ENCODE data around the gene HMGN3. TPM values are rescaled to one million over a fixed set of nuclear protein-coding genes. Genes with fewer than 3 reads are reported as not detected.

HMGN3 gene
- polyA plus RNA-seq, 1 donor (not counting 4 experiments of a cell fraction or from before 2014, with no cell fraction given): 78.6 TPM

DNA sequence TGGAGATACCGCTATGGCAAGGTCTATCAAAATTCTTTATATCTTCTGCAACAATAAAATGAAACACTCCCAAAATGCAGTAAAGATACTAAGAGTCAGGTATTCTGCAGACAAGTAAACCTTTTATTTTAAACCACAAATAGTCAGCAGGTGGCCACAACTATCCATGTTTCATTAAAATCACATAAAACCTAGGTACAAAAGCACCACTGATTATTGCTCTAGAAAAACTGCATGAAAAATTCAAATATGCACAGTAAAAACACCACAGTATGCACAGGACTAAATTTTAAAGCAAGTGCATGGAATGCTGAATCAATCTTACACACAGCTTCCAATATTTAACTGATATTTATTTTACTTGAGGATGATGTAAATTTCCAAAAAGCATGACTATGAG, 33.3 kb downstream of the HMGN3 start:
- FAIRE-seq: no peak
- no peaks in the 10 kb centered on the region for H3K9me1 ChIP-seq (ENCODE audit: control insufficient read depth, extremely low read depth, insufficient read depth, low read length)
- H3K4me1 ChIP-seq (ENCODE audit: control insufficient read depth, extremely low read depth, insufficient read depth, low read length): no peaks in the 10 kb centered on the region
- TF ChIP-seq, protein P1, sequence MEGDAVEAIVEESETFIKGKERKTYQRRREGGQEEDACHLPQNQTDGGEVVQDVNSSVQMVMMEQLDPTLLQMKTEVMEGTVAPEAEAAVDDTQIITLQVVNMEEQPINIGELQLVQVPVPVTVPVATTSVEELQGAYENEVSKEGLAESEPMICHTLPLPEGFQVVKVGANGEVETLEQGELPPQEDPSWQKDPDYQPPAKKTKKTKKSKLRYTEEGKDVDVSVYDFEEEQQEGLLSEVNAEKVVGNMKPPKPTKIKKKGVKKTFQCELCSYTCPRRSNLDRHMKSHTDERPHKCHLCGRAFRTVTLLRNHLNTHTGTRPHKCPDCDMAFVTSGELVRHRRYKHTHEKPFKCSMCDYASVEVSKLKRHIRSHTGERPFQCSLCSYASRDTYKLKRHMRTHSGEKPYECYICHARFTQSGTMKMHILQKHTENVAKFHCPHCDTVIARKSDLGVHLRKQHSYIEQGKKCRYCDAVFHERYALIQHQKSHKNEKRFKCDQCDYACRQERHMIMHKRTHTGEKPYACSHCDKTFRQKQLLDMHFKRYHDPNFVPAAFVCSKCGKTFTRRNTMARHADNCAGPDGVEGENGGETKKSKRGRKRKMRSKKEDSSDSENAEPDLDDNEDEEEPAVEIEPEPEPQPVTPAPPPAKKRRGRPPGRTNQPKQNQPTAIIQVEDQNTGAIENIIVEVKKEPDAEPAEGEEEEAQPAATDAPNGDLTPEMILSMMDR (optimal IDR thresholded peaks at IDR 0.05 in 1 of 3, IDR thresholded peaks at IDR 0.05 in 1 of 3, conservative IDR thresholded peaks at IDR 0.05 in 1 of 3; ENCODE audit: extremely low read depth in 1 of 3, insufficient read depth in 2 of 3, low read length in 3 of 3): no peak
- TF ChIP-seq EZH2 (IDR thresholded peaks at IDR 0.05; ENCODE audit: low read length): no peak
- H3K9me3 ChIP-seq (ENCODE audit: control insufficient read depth, low read depth, low read length): no peaks in the 10 kb centered on the region
- H3K4me2 ChIP-seq (ENCODE audit: control insufficient read depth, extremely low read depth, insufficient read depth, low read depth, low read length): no peak overlapping the region
- no peak for DNase-seq (ENCODE audit: low read depth, low spot score)
- H2AFZ ChIP-seq (ENCODE audit: control insufficient read depth, low read length): no peak overlapping the region
- H4K20me1 ChIP-seq (ENCODE audit: control insufficient read depth, extremely low read depth, insufficient read depth, low read length): no peaks in the 10 kb centered on the region
- dilution Hi-C loops (cut with MboI; ENCODE audit: extremely low pct_ligation_motif_present, low sequenced_read_pairs): no loop called here
- H3K27ac ChIP-seq (ENCODE audit: control insufficient read depth, insufficient read depth, low read length): no peak overlapping the region
- H3K9ac ChIP-seq (ENCODE audit: control insufficient read depth, extremely low read depth, insufficient read depth, low read length): no peak overlapping the region
- H3K36me3 ChIP-seq (ENCODE audit: control insufficient read depth in 2 of 2, extremely low read depth in 1 of 2, insufficient read depth in 2 of 2, low read length in 2 of 2): peaks cover 0 to 3% of the 10 kb centered on the region in 2 experiments
- H3K4me3 ChIP-seq (ENCODE audit: control insufficient read depth in 2 of 3, extremely low read depth in 1 of 3, insufficient read depth in 2 of 3, low read depth in 1 of 3, low read length in 3 of 3): no peak overlapping the region
- no peaks in the 10 kb centered on the region for H3K27me3 ChIP-seq (ENCODE audit: control insufficient read depth, extremely low read depth, insufficient read depth, low read length)
- no peaks in the 10 kb centered on the region for H3K79me2 ChIP-seq (ENCODE audit: control insufficient read depth, insufficient read depth, low read length)

DNA sequence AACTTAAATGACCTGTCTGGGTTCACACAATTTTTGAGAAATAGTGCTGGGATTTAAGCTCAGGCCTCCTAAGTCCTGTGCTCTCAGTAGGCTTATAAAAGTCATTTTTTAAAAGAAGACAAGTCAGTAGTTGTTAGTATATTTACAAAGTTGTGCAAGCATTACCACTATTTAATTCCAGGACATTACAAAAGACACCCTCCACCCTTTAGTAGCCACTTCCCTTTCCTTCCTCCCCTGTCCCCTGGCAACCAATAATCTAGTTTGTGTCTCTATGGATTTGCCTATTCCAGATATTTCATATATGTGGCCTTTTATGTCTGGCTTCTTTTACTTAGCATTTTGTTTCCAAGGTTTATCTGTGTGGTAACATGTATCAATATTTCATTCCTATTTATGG, 37.6 kb downstream of the HMGN3 start:
- TF ChIP-seq, protein P1 (optimal IDR thresholded peaks at IDR 0.05 in 1 of 3, IDR thresholded peaks at IDR 0.05 in 1 of 3, conservative IDR thresholded peaks at IDR 0.05 in 1 of 3; ENCODE audit: extremely low read depth in 1 of 3, insufficient read depth in 2 of 3, low read length in 3 of 3): no peak
- TF ChIP-seq EZH2 (IDR thresholded peaks at IDR 0.05; ENCODE audit: low read length): no peak
- no peaks in the 10 kb centered on the region for H3K79me2 ChIP-seq (ENCODE audit: control insufficient read depth, insufficient read depth, low read length)
- no peak overlapping the region for H2AFZ ChIP-seq (ENCODE audit: control insufficient read depth, low read length)
- FAIRE-seq (no peak), DNase-seq (ENCODE audit: low read depth, low spot score) (no peak)
- no peaks in the 10 kb centered on the region for H3K4me1 ChIP-seq (ENCODE audit: control insufficient read depth, extremely low read depth, insufficient read depth, low read length)
- H3K4me2 ChIP-seq (ENCODE audit: control insufficient read depth, extremely low read depth, insufficient read depth, low read depth, low read length): no peak overlapping the region
- H3K9me3 ChIP-seq (ENCODE audit: control insufficient read depth, low read depth, low read length): no peaks in the 10 kb centered on the region
- H3K4me3 ChIP-seq (ENCODE audit: control insufficient read depth in 2 of 3, extremely low read depth in 1 of 3, insufficient read depth in 2 of 3, low read depth in 1 of 3, low read length in 3 of 3): no peak overlapping the region
- no peaks in the 10 kb centered on the region for H3K27me3 ChIP-seq (ENCODE audit: control insufficient read depth, extremely low read depth, insufficient read depth, low read length)
- H4K20me1 ChIP-seq (ENCODE audit: control insufficient read depth, extremely low read depth, insufficient read depth, low read length): no peaks in the 10 kb centered on the region
- no peaks in the 10 kb centered on the region for H3K9me1 ChIP-seq (ENCODE audit: control insufficient read depth, extremely low read depth, insufficient read depth, low read length)
- dilution Hi-C loops (cut with MboI; ENCODE audit: extremely low pct_ligation_motif_present, low sequenced_read_pairs): no loop called here
- no peak overlapping the region for H3K27ac ChIP-seq (ENCODE audit: control insufficient read depth, insufficient read depth, low read length)
- H3K36me3 ChIP-seq (ENCODE audit: control insufficient read depth in 2 of 2, extremely low read depth in 1 of 2, insufficient read depth in 2 of 2, low read length in 2 of 2): peaks cover 0 to 2% of the 10 kb centered on the region in 2 experiments
- no peak overlapping the region for H3K9ac ChIP-seq (ENCODE audit: control insufficient read depth, extremely low read depth, insufficient read depth, low read length)

Data from keratinocyte (primary cell).